Glutamatergic neuron (in vitro differentiated cells): ENCODE results near the gene ST3GAL6. TPM values are rescaled to one million over a fixed set of nuclear protein-coding genes. Genes with fewer than 3 reads are reported as not detected.

ENCODE experiments used
- DNase-seq: peaks from one replicate; pipeline ENCODE4 v3.0.0; 2022
- H3K27ac Mint-ChIP-seq: one replicate; pipeline ENCODE4 v1.8.0; 2020; ENCODE audit warnings: mild to moderate bottlenecking, mixed read lengths, inconsistent platforms; ENCODE audit not compliant: unreplicated experiment
- H3K27me3 Mint-ChIP-seq: one replicate; pipeline ENCODE4 v1.8.0; 2020; ENCODE audit warnings: mild to moderate bottlenecking, moderate library complexity, mixed read lengths, inconsistent platforms; ENCODE audit not compliant: unreplicated experiment
- H3K36me3 Mint-ChIP-seq: one replicate; pipeline ENCODE4 v1.8.0; 2020; ENCODE audit warnings: mild to moderate bottlenecking, mixed read lengths, inconsistent platforms; ENCODE audit not compliant: unreplicated experiment
- H3K4me1 Mint-ChIP-seq: one replicate; pipeline ENCODE4 v1.8.0; 2020; ENCODE audit warnings: mild to moderate bottlenecking, low read depth, mixed read lengths, inconsistent platforms; ENCODE audit not compliant: unreplicated experiment
- H3K4me3 Mint-ChIP-seq: one replicate; pipeline ENCODE4 v1.8.0; 2020; ENCODE audit warnings: mild to moderate bottlenecking, mixed read lengths, inconsistent platforms; ENCODE audit not compliant: unreplicated experiment
- H3K9me3 Mint-ChIP-seq: one replicate; pipeline ENCODE4 v1.8.0; 2020; ENCODE audit warnings: mild to moderate bottlenecking, moderate library complexity, mixed read lengths, inconsistent platforms; ENCODE audit not compliant: unreplicated experiment
- CTCF ChIP-seq: fragments of 200-600 bp; sonication (generic); IDR thresholded peaks from one replicate; pipeline ENCODE4 v1.5.0; 2021; ENCODE audit not compliant: partially characterized antibody, unreplicated experiment
- total RNA-seq: library from RNA; stranded (reverse); fragmentation: NEBNext Ultra II Directional; extraction: Animal tissue kit (Norgen Biotek cat#: 25700); gene quantifications from one replicate; pipeline ENCODE4 v1.2.1, GENCODE V29; 2021; ENCODE audit not compliant: unreplicated experiment

Gene ST3GAL6
- total RNA-seq, 1 donor from 2014 or later, result 52.9 TPM

- Mint-ChIP-seq H3K27ac (no peak overlapping the region), H3K36me3 (no peaks in the 10 kb centered on the region), H3K27me3 (no peaks in the 10 kb centered on the region), H3K4me1 (peaks cover under 1% of the 10 kb centered on the region), H3K9me3 (no peaks in the 10 kb centered on the region), H3K4me3 (no peak overlapping the region)
- TF ChIP-seq CTCF, result no peak
- no peak for DNase-seq
These were observed 57.9 kb downstream of the ST3GAL6 start for GRCh38 chr3:98821063-98821462.

- no peaks in the 10 kb centered on the region for H3K9me3 Mint-ChIP-seq
- H3K27ac Mint-ChIP-seq, result no peak overlapping the region
- no peak for TF ChIP-seq CTCF
- peaks cover 4% of the 10 kb centered on the region for H3K27me3 Mint-ChIP-seq
- H3K4me1 Mint-ChIP-seq, result peaks cover 9% of the 10 kb centered on the region
- DNase-seq, result no peak
- no peaks in the 10 kb centered on the region for H3K36me3 Mint-ChIP-seq
- H3K4me3 Mint-ChIP-seq, result no peak overlapping the region
These were observed 60.7 kb downstream of the ST3GAL6 start for GRCh38 chr3:98823791-98824190.

GRCh38 chr3:98824256-98824655 is 61.1 kb downstream of the ST3GAL6 start:
- TF ChIP-seq CTCF, result no peak
- Mint-ChIP-seq H3K27ac (no peak overlapping the region), H3K9me3 (no peaks in the 10 kb centered on the region), H3K36me3 (no peaks in the 10 kb centered on the region), H3K4me3 (no peak overlapping the region), H3K4me1 (peaks cover 9% of the 10 kb centered on the region), H3K27me3 (peaks cover 4% of the 10 kb centered on the region)
- DNase-seq, result no peak

GRCh38 chr3:98826126-98826525 is 63.0 kb downstream of the ST3GAL6 start:
- DNase-seq, result no peak
- no peak for TF ChIP-seq CTCF
- H3K27me3 Mint-ChIP-seq, result peaks cover 4% of the 10 kb centered on the region
- no peaks in the 10 kb centered on the region for H3K36me3 Mint-ChIP-seq
- peaks cover 4% of the 10 kb centered on the region for H3K9me3 Mint-ChIP-seq
- H3K27ac Mint-ChIP-seq, result no peak overlapping the region
- H3K4me3 Mint-ChIP-seq, result no peak overlapping the region
- H3K4me1 Mint-ChIP-seq, result peaks cover 9% of the 10 kb centered on the region

GRCh38 chr3:98827221-98827920 is 64.2 kb downstream of the ST3GAL6 start:
- Mint-ChIP-seq H3K4me1 (peaks cover 9% of the 10 kb centered on the region), H3K27ac (no peak overlapping the region), H3K36me3 (peaks cover 4% of the 10 kb centered on the region), H3K27me3 (peaks cover 4% of the 10 kb centered on the region), H3K9me3 (peaks cover 6% of the 10 kb centered on the region), H3K4me3 (no peak overlapping the region)
- TF ChIP-seq CTCF, result no peak
- DNase-seq, result no peak
